ENCODE measurements around the gene PRELP.
"Not testable (repeated sequence)": the region's sequence is repeated elsewhere in the genome, so short reads cannot be mapped to it uniquely, and the experiment has no call there.

The PRELP gene

DNA sequence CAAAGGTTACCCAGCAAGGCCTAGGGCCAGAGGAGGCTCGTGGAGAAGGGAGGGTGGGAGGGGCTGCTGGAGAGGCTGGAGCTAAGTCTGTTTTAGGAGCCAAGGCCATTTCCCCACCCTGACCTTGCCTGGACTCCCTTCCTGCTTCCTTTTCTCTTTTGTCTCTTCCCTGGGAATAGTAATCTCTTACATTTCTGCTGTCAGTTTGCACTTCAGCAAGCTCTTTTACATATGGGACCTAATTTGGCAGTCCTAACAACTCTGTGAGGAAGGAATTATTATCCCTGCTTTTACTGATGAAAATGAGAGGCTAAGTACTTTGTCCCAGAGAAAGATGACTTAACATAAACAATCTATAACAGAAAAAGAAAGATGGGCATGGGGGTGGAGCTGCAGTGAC, 32.2 kb downstream of the PRELP start:
- no peak for DNase-seq (ENCODE audit: low spot score)

DNA sequence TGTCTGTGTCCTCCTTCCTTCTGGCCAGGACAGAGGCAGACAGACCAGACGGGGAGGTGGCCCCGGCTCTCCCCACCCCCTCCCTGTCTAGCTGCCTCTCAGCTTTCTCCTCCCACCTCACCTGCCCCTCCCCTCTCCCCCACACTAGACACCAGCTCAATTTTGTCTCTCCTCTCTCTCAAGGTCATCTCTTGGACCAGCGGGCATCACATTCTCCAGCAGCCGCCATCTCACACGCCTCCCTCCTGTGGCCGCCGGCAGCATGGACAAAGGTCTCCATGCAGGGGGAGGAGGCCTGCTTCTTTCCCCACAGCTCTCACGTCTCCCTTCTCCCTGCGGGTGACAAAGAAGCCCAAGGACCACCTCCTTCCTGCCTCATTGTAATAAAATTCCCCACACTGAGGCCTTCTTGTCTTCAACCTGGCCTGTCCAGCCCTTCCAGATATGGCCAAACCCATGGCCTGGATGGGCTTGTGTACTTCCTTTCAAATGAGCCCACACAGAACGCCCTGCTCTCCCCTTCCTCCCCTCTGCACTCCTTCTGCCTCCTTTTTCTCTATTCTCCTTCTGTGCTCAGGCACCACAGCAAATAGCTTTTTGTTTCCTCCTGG, 33.0 kb downstream of the PRELP start:
- DNase-seq (ENCODE audit: low spot score): no peak

DNA sequence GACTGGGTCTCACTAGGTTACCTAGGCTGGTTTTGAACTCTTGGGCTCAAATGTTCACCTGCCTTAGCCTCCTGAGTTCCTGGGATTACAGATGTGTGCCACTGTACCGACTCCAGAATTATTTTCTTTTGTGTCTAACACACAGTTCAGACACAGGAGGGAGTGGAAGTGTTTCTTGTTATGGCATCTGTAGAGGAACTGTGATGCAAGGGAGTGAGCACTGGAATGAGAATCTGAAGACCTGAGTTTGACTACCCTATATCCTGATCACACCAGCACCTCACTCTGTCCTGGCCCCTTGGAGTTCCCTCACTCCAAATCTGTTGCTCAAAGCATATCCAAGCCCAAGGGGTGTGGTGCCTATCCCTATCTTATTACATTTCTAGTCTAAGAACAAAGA, 33.5 kb downstream of the PRELP start:
- DNase-seq (ENCODE audit: low spot score): no peak

DNA sequence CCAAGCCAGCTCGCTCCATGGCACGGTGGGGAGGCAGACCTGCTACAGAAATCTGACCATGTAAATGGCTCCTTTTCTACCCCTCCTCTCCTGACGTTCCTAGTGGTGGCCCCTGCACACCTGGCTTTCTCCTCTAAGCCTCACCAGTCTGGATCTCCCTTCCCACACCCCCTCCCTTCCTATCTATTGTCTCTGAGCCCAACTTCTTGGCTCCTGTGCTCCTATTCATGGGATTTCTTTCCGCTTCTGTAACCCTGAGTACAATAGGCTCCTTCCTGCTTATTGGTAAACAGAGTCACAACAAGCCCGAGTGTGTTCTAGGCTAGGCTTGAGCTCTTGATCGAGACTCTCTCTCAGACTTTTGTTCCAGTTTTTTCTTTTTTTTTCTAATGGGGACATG, 35.9 kb downstream of the PRELP start:
- no peak for DNase-seq (ENCODE audit: low spot score)

DNA sequence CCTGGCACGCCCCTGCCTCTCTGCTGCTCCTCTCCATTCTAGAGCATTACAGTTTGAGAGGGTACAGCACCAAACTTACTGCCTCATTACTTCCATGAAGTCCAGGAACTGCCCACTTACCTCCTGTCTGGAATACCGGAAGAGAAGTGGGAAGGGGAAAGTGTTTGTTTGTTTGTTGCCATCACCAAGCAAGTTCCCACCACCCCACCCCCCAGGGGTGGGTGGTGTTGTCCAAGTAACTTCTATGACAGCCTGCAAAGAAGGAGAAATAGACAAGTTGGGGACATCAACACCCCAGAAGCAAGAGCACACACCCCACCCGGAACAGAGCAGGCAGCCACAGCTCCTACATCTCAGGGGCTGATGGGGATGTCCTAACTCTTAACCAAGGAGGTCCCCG, 36.3 kb downstream of the PRELP start:
- DNase-seq (ENCODE audit: low spot score): no peak

DNA sequence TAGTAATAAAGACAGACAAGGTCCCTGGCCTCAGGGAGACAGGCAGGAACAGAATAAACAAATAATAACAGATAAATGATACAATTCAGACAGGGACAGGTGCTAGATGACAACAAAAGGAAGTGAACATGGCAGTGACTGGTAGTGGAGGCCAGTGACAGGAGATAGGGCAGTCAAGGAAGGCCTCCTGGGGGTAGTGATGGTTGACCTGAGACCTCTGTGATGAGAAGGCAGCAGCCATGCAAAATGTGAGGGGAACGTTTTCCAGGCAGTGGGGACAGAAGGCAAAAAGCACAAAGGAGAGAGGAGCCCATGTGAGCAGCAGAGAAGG, 36.9 kb downstream of the PRELP start:
- DNase-seq (ENCODE audit: low spot score): no peak

DNA sequence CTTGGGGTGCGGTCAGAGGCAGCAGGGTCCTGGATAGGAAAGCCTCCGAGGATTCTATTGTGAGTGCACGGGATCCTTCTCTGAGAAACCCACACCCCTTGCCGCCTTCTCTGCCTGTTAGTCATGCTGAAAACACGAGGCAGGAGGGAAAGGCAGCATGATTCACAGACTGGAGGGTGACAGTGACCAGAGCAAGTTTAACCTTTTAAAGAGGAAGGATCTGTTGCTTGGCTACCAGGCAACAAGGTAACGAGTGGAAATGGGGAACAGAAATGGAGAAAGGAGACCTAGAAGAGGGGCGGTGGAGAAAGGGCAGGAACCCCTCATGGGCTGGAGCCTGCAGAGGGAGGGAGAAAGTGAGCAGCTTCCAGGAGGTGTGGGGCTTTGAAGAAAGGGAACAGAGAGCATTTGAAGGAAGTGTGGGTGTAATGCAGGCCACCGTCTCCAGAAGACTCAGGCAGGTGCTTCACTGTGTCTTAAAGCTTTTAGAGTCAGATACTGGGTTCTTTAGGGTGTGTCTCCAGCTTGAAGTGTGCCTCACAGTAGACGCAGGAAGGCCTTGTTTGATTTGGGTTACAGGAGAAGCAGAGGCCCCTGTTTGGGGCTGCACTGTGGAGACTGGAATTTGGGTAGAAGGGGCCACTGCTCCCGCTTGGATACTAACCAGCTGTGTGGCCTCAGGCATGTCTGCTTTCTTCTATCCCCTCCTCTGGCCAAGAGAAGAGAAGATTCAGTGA, 37.4 kb downstream of the PRELP start:
- DNase-seq (ENCODE audit: low spot score): peak; percentile 88

DNA sequence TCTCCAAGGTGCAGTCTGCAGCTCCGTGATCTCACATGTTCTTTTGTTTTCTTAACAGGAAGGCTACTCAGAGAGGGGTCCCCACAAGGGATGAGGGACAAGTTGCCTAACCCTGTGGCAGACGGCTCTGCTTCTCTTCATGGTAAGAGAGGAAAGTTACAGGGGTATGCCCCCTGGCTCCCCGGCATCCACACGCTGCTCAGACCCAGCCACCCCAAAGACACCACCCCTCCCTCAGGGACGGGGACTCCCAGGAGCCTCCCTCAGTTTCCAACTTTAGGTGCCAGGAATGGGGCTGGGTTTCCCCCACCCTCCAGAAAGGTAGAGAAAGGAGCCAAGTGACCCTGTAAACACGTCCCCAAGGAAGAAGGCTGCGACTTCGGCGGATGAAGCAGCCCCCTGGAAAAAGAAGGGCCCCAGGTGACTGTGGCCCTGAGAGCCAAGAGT, 38.0 kb downstream of the PRELP start:
- no peak for DNase-seq (ENCODE audit: low spot score)

DNA sequence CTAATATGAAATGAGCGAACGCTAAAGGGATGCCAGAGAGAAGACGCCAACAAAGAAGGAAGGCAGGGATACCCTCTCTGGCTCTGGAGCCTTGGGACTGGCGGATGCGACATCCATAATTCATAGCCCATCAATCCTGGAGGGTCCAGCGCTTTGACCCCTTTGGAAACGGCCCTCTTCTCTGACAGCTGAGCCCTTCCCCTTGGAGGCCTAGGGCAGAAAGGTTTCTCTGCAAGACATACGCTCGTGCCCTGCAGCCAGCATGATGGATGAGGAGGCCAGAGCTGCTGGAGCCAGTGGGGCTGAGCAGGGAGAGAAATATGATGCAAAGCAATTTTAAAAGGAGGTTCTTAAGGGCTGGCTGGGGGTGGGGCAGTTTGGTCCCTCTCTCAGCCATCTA, 40.6 kb downstream of the PRELP start:
- DNase-seq (ENCODE audit: low spot score): no peak

DNA sequence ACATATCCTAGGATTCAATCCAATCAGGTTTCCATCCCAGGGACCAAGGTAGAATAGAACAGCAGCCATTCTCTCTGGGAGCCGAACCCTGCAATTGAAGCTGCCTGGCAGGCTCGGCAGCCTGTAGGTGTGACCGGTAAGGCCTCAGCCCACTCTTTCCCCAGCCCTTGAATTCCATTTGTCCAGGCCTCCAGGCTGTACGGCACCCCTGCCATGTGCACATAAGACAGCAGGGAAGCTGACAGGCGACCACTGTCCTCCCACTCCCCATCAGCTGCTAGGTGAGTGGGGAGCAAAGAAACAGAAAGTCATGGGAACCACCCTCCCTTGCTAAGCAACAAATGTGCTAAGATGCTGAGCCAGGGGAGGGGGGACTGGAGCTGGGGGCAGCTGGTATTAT, 41.3 kb downstream of the PRELP start:
- DNase-seq (ENCODE audit: low spot score): no peak

DNA sequence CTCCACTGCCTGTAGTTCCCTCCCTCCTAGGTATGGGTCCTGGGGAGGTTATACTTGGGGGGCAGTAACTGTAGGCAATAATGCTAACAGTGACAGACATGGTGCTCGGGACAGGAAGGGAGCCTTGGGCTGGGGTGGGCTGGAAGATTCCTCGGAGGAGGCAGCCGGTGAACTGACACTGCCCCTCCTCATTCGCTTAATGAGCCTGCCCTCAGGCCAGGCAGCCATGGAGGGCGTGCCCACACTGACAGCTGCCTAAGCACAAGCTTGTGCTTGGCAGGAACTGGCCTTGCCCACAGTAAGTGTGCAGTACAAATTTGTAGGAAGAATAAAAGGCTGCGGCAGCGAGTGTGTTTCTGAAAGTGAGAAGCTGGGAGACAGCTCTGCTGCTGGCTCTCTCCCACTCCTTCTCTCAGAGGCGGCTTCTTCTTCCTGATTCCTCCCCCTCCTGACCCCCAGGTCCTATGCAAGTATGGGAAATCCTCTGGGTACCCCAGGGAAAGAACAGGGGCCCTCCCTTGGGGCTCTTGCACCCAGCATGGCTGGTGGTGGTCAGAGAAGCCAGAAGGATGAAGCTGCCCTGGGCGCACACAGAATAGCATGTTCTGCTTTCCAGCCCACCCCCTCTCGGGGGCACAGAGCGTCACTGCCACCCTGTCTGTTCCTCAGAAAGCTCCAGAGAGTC, 42.0 kb downstream of the PRELP start:
- no peak for DNase-seq (ENCODE audit: low spot score)

DNA sequence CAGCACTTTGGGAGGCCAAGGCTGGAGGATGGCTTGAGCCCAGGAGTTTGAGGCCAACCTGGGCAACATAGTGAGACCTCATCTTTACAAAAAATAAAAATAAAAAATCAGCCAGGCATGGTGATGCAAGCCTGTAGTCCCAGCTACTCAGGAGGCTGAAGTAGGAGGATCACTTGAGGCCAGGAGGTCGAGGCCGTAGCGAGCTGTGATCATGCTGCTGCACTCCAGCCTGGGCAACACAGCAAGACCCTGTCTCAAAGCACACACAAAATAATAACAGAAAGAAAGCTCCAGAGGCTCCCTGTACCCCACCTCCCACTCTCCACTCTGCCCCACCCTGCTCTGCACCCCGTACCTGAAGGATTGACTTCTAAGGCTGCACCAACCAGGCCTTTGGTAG, 42.5 kb downstream of the PRELP start:
- DNase-seq (ENCODE audit: low spot score): not testable (repeated sequence)

DNA sequence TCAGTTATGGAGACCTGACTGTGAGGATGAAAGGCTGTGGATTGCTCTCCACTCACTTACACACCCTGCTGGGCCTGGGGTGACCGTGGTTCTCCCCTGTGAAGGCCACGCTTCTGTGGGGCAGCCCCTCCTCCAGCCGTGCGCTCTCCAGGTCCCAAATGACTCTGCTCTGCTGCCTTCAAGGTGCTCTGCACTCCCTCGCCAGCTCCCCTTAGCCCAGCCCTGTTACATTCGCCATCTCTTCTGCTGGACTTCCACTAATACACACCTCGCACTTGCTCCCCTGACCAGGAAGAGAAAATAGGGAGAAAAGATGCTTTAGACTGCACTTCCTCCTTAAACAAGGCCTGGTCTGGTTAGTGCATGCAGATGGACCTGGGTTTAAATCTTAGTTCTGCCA, 42.9 kb downstream of the PRELP start:
- no peak for DNase-seq (ENCODE audit: low spot score)

DNA sequence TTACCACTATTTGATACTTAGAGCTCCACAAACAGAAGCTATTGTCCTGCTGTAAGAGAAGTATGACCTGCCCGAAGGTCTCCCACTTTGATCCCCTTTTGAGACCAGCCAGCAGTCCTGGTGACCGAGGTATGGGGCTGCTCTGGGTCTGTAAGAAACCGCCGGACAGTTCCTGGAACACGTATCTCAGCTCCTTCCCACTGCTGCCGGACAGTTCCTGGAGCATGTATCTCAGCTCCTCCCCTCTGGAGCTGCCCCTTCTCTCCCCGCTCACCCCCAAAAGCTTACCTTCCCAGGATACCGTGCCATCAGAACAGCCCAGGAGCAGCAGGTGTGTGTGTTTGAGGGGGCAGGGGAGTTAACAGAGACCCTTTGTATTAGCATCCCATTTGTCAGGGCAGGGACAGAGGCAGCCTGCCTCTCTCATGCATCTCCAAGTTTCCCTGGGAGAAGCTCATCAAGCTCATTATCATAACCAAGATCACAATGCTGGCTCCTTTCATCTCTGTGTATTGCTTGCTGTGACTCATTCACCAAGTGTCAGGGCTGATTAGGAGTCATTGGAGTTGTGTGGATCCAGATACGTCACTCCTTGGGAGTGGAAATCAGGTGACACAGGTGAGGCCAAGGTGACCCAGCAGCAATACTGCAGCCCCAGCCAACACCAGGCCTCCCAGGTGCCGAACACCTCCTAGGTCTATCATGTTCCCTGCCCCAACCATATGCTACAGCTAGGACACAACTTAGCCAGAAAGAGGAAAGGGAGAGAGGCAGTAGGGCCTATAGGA, 43.6 kb downstream of the PRELP start:
- DNase-seq (ENCODE audit: low spot score): no peak

DNA sequence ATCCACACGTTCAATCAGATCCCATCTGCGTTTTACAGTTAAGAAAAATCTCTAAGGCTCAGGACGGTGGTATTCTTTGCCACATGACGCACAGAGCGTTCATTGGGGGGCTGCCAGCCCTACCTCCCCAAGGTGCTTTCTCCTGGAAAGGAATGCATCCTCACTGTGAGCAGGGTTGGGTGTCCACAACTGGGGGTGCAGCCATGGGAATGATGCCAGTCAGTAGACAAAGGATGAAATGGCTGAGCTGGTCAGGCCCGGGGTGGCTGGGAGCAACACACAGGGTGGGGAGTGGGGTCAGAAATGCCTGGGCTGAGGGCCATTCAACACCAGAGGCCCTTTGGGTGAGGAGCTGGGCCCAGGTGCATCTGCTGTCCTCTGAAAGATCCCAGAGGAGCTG, 44.3 kb downstream of the PRELP start:
- no peak for DNase-seq (ENCODE audit: low spot score)

DNA sequence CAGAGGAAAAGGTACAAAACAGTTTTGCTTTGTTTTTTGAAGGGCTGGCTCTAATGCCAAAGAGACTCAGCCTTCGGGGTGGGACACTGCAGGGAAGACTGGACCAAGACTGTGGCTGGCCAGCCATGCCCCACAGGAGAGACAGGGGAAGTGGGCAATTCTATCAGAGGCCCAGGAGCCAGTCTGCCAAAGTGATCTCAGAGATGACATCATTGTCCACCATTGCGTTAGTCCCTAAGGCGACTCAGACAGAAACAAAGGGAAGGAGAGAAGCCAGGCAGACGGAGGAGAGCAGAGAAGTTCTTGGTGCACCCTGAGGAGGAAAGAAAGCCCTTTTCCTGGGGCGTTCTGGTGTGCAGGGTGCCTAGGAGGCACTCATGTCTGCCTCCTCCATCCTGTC, 44.7 kb downstream of the PRELP start:
- DNase-seq (ENCODE audit: low spot score): no peak

DNA sequence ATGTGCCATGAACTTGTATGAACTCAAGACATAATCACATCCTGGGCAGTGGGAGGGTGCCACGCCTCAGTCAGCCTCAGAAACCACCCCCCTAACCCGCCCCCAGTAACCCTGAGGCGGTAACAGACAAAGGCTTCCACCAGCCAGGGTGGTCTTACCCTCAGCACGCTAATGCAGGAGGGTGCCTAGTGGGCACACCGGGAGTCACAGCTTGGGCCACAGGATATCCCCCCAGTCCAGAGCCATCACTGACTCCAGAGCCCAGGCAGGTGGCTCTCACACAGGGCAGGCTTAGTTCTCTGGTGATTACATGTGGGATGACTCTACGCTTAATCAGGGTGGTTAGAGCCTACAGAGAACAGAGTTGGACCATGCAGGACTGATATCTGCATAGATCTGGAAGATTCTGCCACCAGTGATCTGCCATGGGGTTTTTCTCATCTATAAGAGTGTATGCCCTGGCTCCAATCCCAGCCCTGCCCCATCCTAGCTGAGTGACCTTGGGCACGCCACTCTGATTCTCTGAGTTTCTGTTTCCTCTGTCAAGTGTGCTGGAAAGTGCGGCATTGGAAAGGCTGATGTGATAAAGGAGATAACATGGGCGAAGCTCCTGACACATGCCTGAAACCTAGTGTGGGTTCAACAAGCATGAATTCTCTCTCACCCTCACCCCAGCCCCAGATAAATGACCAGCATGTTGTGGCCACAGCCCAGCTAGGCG, 45.6 kb downstream of the PRELP start:
- DNase-seq (ENCODE audit: low spot score): no peak

DNA sequence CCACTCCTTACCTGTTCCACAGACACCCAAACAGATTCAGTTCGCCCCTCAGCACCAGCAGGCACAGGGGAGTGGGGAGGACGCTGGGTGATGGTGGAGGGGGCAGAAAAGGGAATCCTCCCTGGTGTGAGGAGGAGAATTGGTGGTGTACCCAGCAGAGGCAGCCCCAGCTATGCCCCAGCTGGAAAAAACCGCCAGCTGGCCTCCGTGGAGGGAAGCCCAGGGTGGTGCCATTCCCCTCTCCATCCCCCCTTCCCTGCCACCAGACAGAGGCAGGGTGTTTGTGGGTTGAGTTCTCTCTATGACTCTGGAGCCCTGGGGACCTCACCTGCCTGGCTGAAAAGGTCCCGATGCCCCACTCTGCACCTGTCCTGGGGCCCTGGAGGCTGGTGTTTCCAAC, 46.2 kb downstream of the PRELP start:
- no peak for DNase-seq (ENCODE audit: low spot score)

DNA sequence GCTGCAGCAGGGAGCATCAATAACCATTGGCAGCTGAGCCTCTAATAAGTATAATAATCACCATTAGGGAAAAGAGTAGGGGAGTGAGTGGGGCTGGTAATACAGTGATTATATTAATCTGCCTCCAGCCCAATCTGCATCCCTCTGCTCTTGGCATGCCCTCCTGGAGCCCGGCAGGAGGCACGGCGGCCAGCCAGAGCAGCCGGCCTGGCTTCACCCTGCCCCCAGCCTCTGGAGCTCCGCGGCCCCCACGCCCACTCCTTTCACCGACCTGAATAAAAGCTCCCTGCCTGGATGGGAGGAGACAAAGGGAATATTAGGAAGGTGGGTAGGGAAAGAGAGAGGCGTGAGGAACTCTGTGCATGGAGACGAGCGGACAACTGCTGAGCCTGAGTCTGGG, 46.6 kb downstream of the PRELP start:
- DNase-seq (ENCODE audit: low spot score): no peak

DNA sequence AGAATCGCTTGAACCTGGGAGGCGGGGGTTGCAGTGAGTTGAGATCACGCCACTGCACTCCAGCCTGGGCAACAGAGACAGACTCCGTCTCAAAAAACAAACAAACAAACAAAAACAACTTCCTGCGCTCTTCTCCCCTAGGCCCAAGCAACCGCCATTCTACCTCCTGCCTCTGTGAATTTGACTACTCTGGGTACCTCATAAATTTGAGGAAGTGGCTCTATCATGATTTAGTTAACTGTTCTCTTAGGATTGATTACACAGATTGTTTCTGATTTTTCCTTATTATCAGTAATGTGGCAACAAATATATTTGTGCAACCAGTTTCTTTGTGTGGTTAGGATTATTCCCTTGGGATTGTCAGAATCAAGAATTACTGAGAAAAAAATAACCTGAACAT, 48.1 kb downstream of the PRELP start:
- no peak for DNase-seq (ENCODE audit: low spot score)

DNA sequence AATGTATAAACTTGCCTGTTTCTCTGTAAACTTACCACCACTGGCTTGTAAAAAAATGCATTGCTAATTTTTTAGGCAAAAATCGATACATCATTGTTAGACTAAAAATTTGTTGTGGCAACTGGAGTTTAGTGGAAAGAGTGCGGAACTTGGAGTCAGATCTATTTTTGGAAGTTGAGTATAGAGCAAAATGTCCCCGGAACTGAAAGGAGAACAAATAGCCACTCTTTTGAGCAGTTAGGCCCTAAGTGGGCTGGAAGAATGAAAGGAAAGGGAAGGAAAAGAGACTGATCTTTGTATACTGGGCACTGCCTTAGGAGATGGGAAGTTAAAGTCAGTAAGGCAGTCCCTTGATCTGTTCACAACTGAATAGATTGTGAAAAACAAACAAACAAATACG, 48.5 kb downstream of the PRELP start:
- DNase-seq (ENCODE audit: low spot score): no peak

DNA sequence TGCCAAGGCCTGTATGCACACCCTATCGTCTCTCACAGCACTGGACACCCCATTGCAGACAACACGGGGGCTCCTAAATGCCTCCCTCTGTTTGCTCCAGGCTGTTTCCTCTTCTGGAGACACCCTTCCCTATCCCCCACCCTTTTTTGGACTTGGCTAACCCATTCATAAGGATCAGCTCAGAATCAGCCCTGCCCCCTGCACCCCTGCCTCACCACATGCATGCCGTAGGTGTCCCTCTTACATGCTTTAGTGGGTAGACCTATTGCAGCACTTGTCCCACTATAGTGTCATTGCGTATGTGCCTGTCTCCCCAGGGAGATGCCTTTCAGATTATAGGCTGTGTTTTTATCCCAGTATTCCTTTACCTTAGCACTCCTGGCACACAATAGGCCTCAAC, 49.2 kb downstream of the PRELP start:
- no peak for DNase-seq (ENCODE audit: low spot score)

Data from RKO (cell line).